GM18511 (cell line): ENCODE results near the gene GPBP1L1.

Experiments
- ATAC-seq: cut with Tn5 transposase; IDR thresholded peaks from one replicate; pipeline ENCODE4 v1.9.1; 2021; ENCODE audit warnings: mild to moderate bottlenecking, moderate library complexity; ENCODE audit not compliant: unreplicated experiment

GPBP1L1 gene

DNA sequence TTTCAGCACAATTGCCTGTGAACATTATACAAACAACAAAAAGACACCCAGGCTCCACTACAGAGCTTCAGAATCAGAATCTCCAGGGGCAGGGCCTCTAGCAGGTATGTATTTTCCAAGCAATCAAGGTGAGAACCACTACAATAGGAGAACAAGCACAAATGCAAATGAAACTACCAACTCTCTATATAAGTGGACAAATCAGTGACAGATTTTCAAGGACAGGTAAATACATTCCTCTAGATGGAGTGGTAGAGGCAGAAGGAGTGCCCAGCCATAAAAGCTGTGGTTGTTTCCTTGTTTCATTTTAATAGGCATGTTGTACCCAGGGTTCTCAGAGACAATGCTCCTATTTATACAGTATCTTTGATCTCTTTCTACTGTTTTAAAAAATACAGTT lies 42.4 kb downstream of the GPBP1L1 start:
- no peak for ATAC-seq

DNA sequence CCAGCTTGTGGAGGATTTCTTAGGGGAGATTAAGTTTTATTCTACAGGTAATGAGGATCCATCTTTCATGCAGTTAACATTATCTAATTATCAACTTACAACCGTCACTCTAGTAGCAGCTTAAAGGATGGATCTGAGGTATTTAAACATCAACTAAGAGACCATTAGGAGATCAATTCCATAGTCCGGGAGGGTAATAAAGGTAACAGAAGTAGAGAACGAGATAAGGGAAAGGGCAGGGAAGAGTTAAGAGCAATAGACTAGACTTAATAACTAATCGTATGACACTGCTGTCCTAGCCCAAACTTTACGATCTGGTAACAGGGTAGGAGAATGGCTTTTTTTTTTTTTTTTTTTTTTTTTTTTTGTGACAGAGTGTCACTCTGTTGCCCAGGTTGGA lies 43.0 kb downstream of the GPBP1L1 start:
- ATAC-seq, result no peak

DNA sequence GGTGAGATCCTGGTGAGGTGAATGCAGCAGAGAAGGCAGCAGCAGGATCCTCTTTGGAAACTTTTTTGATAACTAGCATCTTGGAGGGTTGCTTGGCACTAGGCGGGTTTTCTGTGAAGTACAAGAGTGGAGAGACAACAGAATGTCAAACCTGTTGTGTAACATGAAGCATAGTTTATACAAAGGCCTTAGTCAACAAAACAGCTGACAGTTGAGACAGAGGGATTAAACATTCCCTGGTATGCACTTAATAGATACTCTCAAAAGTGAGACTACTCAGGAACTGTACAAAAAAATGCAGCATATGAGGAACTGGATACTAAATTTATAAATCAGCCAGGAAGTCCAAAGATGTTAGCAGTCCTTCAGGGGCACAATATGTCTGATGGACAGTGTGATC lies 46.0 kb downstream of the GPBP1L1 start:
- ATAC-seq, result no peak

DNA sequence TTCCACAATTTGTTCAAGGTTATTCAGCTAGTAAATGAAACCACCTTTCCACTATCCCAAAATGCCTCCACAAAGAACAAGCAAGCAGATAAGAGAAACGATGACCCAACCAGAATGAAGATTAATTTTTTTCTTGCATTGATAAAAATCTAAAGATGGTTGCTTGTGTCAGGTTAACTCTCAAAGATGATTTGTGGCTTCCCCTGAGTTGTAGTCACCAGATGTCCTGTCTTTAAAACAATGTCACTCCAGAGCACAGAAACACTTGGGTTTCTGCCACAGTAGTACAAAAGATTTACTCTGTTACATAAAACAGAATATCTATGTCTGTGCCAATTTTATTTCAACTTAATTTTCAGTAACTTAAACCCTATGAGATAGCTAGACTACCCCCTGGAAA lies 51.1 kb downstream of the GPBP1L1 start:
- no peak for ATAC-seq

DNA sequence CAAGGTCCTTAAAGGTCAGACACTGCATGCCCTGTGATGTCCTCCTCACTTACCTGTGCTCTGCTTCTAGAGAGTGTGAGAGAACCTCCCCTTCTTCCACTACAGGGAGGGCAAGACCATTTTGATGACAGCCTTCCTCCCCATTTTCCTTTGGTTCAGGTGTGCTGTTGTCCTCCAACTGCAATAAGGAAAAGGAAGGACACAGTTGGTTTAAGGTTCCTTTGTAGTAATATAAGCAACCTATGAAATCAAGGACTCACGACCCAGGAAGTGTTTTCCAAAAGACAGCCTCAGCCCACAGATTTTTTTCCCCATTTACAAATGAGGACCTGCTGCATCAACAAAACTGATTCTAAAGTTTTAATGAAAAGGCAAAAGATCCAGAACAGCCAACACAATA lies 55.9 kb downstream of the GPBP1L1 start:
- ATAC-seq, result no peak

DNA sequence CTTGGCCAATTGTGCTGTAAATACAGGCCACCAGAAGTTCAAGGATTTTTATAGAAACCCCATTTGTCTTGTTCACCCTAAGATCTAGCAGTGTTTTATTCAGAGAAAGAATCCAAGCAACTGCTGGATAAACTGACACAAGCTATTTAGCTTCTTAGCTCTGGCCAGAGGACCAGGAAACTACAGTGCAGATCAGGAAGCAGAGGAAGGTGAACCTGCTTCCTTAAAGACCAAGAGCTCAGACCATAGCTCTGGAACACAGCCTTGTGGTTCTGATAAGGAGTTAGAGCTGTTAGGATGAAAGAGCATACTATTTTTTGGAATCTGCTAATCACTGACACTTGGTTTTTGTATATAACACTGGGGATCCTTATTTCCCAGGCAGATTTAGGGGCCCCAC lies 57.3 kb downstream of the GPBP1L1 start:
- ATAC-seq, result no peak

DNA sequence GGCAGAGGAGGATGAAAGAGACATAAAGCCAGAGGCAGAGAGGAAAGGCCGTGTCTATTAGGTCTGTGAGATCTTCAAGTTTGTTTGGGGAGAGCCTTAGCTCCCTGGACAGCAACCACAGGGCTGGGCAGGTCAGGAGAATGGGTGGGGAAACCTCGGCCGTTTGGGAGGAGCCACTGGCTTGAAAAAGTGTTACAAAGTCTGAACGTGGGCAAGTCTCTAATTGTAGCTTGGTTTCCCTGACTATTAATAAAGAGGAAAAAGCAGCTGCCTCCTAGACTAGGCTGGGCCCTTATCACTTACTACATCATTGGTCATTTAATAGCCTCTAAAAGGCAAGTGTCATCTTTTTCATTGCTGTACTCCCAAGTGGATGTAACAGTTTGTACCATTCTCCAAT lies 62.4 kb downstream of the GPBP1L1 start, which contains the start of gene CCDC17:
Gene CCDC17, minus strand, starts transcription at position 83 of the 400 bp plus-strand sequence. CDS start 145 bp downstream, outside the sequence.
- ATAC-seq, result no peak

DNA sequence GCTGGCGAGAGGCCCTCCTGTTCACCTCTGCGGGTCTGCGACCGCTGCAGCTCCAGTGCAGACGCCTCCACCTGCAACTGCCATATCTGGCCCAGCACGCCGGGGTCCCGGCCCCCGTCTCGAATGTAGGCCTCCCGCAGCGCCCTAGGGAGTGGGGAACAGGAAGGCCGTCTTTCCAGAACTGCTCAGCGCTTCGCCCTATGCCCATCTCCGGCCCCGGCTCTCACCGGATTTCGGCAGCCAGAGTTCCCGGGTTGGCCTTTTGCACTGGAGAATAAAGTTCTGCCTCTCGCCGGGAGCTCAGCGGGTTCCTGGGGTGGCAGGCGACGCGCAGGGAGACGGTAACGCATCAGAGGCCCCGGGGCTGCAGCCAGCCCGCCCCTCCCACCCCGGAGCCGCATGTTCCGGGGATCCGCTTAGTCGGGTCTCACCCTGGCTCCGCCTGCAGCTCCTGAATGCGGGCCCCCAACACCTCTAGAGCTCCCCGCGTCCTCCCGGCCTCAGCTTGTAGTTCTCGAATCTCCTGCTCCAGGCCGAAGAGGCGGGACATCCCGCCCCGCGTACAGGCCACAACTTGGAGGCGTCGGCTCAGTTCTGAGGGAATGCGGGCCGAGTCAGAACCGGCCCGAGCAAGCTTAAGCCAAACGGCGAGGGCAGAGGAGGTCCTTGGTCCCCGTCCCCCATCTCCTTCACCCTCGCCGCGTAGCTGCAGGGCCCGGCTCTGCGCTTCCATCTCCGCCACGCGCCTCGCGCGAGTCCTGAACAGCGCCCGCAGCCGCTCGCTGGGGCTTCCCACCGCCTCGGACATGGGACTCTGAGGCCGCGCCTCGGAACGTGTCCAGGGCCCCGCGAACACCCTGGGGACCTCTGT lies 63.6 kb downstream of the GPBP1L1 start:
- no peak for ATAC-seq

DNA sequence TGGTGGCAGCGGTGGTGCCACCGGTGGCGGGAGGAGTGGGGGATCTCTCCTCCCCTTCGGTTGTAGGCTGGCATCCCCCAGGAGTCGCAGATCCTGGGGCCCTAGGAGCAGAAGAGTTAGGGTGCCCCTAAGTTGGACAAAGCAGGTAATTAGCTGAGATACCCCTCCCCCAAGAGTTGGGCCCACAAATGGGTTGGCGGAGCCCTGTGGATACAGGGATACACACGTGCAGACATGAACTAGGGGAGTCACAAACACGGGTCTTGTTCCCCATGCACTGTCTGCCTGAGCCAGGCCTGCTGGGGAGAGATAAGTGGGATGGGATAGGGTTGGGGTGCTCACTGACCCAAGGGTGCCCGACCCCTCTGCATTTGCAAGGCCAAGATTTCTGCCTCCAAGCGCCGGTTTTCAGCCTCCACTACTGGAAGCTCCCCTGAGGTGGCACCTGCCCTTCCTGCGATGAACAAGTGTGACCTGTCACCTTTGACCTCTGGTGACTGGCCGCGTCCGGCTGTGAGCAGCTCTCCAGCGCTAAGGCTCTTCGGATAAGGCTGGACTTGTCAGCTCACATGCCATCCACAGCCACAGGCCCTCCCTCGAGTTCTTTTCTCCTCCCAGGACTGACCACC lies 64.3 kb downstream of the GPBP1L1 start:
- no peak for ATAC-seq

DNA sequence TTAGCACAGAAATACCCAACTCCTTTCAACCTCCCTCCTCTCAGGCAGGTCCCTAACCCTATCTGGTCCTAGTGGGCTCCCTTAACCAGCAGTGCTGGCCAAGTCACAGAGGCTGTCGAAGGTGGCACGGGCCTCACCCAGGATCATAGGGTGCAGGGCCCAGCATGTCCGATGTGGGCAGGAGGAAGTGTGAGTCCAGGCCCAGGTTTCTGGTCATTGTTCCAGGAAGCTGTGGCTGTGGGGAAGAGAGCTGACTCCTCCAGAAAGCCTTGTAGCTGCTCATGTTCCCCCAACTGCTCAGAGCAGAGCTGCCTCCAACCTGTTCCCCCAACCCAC lies 64.9 kb downstream of the GPBP1L1 start:
- no peak for ATAC-seq

DNA sequence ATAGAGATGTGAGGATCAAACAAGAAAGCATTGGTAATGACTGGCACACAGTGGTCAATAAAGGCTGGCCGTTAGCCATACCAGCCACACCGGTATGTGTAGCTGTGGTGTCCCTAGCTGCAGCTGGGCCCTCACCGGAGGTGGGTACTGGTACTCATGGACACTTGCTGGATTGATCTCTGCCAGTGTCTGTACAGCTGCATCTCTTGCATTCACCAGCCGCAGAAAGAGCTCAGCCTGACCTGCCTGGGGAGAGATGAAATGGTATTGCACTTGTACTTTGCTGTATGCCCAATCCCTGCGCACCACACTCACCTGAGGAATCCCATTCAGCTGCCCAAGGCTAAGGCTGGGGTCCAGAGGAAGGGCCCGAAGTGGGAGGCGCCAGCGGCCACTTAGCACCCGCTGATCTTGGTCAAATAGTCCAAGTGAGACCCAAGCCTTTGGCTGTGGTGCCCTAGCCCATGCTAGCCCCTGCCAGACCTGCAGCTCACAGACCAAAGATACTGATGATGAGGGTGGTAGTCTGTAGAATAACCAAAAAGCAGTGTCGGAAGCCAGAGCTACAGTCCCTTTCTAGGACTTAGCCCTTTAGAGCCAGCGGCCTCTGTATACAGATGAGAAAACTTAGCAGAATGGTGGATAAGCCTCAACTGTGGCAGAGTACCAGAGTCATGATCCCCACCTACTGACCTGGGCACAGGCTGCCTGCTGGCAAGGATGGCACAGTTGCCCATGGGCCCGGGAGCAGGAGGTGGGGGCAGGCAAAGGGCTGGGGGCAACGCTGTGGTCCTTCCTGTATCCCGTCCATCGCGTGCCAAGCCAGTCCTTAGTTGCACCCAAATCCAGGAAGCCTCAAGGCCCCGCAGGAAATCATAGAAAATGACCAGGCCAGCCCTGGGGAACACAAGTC lies 65.5 kb downstream of the GPBP1L1 start:
- ATAC-seq, result no peak

DNA sequence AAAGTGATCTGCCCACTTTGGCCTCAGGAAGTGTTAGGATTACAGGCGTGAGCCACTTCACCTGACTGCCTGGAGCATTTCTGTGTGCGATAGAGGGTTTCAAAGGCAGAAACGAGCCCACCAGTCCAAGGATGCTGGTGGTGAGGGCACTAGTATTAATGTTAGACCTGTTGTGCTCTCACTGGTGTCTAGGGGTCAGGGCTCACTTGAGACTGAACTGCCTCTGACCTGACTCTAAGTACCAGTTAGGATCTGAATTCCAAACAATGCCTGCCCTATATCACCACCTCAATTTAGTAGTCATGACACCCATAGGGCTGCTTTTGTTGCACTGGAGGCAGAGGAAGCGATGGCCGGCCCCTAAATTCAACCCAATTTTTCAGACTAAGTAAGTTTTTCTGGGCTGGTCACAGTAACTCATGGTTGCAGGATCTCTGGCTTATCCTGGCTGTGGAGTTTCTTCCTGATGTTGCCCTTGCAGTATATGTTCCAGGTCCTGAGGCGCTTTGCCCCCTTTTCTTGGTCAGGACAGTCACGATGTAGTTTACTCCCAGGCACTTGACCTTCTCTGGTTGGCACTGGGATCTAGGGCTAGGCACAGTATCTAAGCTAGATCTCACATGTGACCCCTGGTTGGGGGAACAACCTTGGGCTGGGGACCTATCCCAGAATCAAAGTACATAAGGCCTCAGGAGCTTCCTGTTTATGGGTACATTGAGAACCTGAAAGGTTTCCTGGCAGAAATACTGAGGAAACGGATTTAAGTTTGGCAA lies 67.0 kb downstream of the GPBP1L1 start:
- no peak for ATAC-seq

DNA sequence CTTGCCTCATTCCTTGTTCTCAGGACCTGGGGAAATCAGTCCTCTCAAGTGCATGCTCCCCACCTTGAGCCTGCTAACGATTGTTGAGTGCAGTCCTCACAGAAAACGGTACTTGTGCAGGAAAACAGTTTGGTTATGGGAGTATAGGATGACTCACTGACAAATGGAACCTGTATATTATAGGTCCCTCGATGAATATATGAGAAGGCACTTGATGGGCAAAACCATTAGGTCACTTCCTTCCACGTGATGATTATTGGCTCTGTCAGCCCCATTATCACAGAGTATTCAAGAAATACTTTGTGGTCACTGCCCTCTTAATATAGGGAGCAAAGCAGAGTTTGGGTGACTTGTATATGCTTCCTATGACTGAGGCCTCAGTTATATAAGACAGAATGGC lies 68.7 kb downstream of the GPBP1L1 start:
- ATAC-seq, result no peak

DNA sequence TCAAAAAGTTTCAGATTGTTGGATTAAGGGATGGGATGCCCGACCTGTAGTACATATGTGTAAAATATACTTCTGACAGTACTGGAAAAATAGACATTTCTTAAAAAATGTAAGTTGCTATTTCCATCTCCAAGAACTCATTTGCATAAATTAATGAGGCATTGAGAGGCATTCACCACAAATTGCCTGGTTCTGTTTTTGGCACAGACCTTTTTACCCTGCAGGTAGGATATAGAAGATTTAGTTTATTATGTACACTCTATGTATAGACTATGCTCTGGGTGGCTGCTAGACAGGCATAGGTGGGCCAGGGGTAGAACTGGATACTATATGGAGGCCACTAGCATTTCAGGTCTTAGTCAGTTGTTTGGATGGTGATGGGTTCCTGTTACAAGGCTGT lies 70.4 kb downstream of the GPBP1L1 start:
- ATAC-seq, result no peak

DNA sequence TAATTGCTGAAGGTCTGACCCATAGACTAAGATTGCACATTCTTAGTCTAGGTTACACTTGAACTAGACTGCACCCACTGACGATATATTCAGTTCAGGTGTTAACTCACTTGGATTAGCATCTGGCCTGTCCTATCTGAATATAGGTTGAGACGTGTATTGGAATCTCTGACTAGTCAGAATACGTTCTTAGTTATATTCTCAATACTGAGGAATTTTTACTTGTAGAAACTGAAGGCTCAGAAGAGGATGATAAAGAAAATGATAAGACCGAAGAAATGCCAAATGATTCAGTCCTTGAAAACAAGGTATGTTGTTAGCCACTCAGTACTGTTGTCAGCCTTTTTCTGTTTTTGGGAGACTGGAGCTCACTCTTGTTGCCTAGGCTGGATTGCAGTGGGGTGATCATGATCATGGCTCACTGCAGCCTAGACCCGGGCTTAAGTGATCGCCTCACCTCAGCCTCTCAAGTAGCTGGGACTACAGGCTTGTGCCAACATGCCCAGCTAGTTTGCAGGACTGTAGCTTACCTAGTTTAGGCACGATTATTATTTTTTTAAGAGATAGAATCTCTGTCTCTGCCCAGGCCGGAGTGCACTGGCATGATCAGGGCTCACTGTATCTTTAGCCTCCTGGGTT lies 73.3 kb downstream of the GPBP1L1 start:
- no peak for ATAC-seq

DNA sequence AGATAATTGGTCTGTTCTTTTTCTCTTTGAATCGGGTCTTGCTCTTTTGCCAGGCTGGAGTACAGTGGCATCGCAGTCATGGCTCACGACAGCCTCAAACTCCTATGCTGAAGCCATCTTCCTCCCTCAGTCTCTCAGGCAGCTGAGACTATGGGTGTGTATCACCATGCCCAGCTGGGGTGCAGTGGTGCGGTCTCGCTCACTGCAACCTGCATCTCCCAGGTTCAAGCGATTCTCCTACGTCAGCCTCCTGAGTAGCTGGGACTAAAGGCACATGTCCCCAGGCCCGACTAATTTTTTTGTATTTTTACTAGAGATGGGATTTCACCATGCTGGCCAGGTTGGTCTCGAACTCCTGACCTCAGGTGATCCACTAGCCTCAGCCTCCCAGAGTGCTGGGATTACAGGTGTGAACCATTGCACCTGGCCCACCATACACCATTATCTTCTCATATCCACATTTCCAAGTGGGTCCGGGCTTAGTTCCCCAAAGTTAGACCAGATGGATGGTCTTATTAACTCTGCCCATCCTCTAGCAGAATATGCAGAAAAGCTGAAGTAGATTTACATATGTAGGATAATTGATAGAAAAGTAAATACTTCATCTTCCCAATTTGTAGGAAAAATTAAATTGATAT lies 75.6 kb downstream of the GPBP1L1 start:
- no peak for ATAC-seq

DNA sequence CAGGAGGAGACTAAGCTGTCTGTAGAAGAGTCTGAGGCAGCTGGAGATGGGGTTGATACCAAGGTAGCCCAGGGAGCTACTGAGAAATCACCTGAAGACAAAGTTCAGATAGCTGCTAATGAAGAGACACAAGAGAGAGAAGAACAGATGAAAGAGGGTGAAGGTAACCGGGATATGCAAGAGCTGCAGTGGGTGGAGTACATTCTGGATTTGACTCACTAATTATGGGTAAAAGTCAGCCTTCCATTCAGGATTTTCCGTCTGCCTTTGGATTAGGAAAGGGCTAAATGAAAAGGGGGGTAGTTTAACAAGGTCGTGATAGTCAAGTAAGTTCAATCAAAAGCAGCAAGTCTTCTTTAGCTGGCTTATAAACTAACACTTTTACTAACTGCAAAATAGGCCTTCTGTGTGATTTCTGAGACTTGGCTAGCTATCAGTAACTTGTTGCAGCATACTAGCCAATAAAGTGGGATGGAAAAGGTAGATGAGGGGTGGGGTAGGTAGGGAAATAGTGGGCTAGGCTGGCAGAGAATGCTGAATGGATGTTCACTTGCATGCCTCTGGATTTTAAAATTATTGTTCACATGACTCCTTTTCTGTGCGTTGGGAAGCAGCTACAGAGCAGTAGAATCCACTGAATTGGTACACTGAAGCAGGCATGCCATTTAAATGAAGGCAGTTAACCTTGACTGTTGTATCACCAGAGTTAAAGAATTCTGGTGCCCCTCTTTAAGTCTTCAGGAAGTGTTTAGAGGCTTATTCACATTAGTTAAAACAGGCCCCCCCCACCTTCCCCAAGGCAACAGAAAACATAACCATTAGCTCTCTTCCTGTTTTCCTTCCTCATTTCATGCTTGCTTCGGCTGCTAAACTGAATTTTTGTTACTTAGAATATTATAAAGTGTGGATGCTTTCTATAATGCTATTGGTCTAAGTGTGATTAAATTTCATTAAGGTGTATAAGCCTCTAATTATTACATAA lies 77.9 kb downstream of the GPBP1L1 start:
- no peak for ATAC-seq

DNA sequence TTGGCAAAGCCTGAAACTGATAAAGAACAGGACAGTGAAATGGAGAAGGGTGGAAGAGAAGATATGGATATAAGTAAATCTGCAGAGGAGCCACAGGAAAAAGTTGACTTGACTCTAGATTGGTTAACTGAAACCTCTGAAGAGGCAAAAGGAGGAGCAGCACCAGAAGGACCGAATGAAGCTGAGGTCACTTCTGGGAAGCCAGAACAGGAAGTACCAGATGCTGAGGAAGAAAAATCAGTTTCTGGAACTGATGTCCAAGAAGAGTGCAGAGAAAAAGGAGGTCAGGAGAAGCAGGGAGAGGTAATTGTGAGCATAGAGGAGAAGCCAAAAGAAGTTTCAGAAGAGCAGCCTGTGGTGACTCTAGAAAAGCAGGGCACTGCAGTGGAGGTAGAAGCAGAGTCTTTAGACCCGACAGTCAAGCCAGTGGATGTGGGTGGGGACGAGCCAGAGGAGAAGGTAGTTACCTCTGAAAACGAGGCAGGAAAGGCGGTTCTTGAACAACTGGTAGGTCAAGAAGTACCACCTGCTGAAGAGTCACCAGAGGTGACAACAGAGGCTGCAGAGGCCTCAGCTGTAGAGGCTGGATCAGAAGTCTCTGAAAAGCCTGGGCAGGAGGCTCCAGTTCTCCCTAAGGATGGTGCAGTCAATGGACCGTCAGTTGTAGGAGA lies 78.8 kb downstream of the GPBP1L1 start:
- no peak for ATAC-seq
